ENCODE results near the gene PPCS. TPM values are rescaled to one million over a fixed set of nuclear protein-coding genes. Genes with fewer than 3 reads are reported as not detected.

PPCS gene
- total RNA-seq, 1 experiment from 2014 or later = 56.1 TPM

DNA sequence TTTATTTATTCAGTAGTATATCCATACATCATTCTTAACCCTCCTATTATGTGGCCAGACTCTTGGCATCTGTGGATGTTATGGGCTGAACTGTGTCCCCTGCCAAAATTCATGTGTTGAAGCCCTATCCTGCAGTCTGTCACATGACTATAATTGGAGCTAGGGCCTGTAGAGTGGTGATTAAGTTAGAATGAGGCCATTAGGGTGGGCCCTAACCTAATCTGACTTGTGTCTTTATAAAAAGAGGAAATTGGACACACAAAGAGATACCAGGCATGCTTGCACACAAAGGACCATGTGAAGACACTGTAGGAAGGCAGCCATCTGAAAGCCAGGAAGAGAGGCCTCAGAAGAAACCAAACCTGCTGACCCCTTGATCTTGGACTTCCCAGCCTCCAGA is 7.1 kb upstream of the PPCS start:
- POLR2A ChIA-PET = interaction anchor here (1.5 kb wide), 1 partner anchor 8 kb away, joined by 6 read pairs; no protein-coding TSS in a partner anchor
- no peaks in the 10 kb centered on the region for H3K27me3 Mint-ChIP-seq (ENCODE audit: insufficient read depth, unreplicated experiment)
- no peaks in the 10 kb centered on the region for H3K4me1 Mint-ChIP-seq (ENCODE audit: insufficient read depth, unreplicated experiment)
- TF ChIP-seq CTCF (IDR thresholded peaks at IDR 0.05; ENCODE audit: unreplicated experiment) = no peak
- BruUV-seq (replicated peaks) = no TSS peak
- no peak for DNase-seq (ENCODE audit: unreplicated experiment)
- no peaks in the 10 kb centered on the region for H3K9me3 Mint-ChIP-seq (ENCODE audit: unreplicated experiment)
- H3K36me3 Mint-ChIP-seq (ENCODE audit: insufficient read depth, unreplicated experiment) = no peaks in the 10 kb centered on the region
- CTCF ChIA-PET = interaction anchor here (0.5 kb wide), 1 partner anchor 129 kb away, joined by 3 read pairs; no protein-coding TSS in a partner anchor
- intact Hi-C loops (cut with micrococcal nuclease) = no loop called here
- no peak overlapping the region for H3K27ac Mint-ChIP-seq (ENCODE audit: low read depth, unreplicated experiment)
- H3K4me3 Mint-ChIP-seq (ENCODE audit: unreplicated experiment) = no peak overlapping the region

- Mint-ChIP-seq H3K4me1 (ENCODE audit: insufficient read depth, unreplicated experiment) (no peaks in the 10 kb centered on the region), H3K27me3 (ENCODE audit: insufficient read depth, unreplicated experiment) (no peaks in the 10 kb centered on the region), H3K9me3 (ENCODE audit: unreplicated experiment) (no peaks in the 10 kb centered on the region), H3K27ac (ENCODE audit: low read depth, unreplicated experiment) (no peak overlapping the region), H3K4me3 (ENCODE audit: unreplicated experiment) (no peak overlapping the region), H3K36me3 (ENCODE audit: insufficient read depth, unreplicated experiment) (no peaks in the 10 kb centered on the region)
- no TSS peak for BruUV-seq (replicated peaks)
- intact Hi-C loops (cut with micrococcal nuclease) = no loop called here
- POLR2A ChIA-PET = interaction anchor here (1.2 kb wide), 1 partner anchor 10 kb away, joined by 3 read pairs; no protein-coding TSS in a partner anchor
- no peak for DNase-seq (ENCODE audit: unreplicated experiment)
- TF ChIP-seq CTCF (IDR thresholded peaks at IDR 0.05; ENCODE audit: unreplicated experiment) = no peak
- CTCF ChIA-PET = interaction anchor here (0.6 kb wide), 1 partner anchor 30 kb away, joined by 3 read pairs; no protein-coding TSS in a partner anchor
Observed at GRCh38 chr1:42450061-42450460, 6.3 kb upstream of the PPCS start.

DNA sequence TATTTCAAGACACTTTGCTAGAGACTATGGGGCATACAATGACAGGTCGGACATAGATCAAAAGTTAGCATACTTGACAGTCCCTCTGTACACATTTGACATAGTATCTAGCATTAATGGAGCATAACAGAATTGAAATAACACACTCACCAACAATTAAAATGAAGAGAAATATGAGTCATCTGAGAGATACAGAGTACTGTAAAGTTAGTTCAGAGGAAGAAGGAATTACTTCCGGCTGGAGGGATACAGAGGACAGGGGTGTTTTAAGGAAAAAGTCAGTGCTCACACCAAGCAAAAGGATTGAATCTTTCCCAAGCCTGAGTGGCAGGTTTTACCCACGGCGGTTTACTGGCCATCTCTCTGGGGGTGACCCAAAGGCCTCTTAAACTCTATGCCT is 3.0 kb upstream of the PPCS start:
- Mint-ChIP-seq H3K4me1 (ENCODE audit: insufficient read depth, unreplicated experiment) (no peaks in the 10 kb centered on the region), H3K27me3 (ENCODE audit: insufficient read depth, unreplicated experiment) (no peaks in the 10 kb centered on the region), H3K36me3 (ENCODE audit: insufficient read depth, unreplicated experiment) (peaks cover 8% of the 10 kb centered on the region), H3K27ac (ENCODE audit: low read depth, unreplicated experiment) (no peak overlapping the region), H3K9me3 (ENCODE audit: unreplicated experiment) (no peaks in the 10 kb centered on the region), H3K4me3 (ENCODE audit: unreplicated experiment) (no peak overlapping the region)
- POLR2A ChIA-PET = no interaction called here
- DNase-seq (ENCODE audit: unreplicated experiment) = no peak
- no TSS peak for BruUV-seq (replicated peaks)
- CTCF ChIA-PET = no interaction called here
- no peak for TF ChIP-seq CTCF (IDR thresholded peaks at IDR 0.05; ENCODE audit: unreplicated experiment)
- intact Hi-C loops (cut with micrococcal nuclease) = no loop called here

DNA sequence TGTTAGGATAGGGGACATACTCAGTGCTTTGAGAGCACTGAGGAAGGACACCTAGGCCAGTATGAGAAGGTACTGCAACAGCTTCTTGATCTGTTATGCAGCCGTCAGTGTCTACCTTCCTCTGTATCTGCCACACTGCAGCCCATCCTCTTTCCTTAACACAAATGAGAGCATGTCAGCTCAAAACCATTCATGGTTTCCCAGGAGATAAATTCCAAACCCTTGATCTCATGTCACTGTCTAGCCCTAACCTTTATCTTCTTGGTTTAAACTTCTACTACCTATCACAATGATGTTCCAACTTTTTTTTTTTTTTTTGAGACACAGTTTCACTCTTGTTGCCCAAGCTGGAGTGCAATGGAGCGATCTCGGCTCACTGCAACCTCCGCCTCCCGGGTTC is 1.9 kb upstream of the PPCS start:
- ChIA-PET CTCF (interaction anchor here (0.5 kb wide), 1 partner anchor 216 kb away, joined by 5 read pairs; no protein-coding TSS in a partner anchor), POLR2A (interaction anchor here (1.1 kb wide), 1 partner anchor 118 kb away, joined by 4 read pairs; no protein-coding TSS in a partner anchor)
- no TSS peak for BruUV-seq (replicated peaks)
- Mint-ChIP-seq H3K27me3 (ENCODE audit: insufficient read depth, unreplicated experiment) (no peaks in the 10 kb centered on the region), H3K36me3 (ENCODE audit: insufficient read depth, unreplicated experiment) (peaks cover 19% of the 10 kb centered on the region), H3K27ac (ENCODE audit: low read depth, unreplicated experiment) (no peak overlapping the region), H3K4me1 (ENCODE audit: insufficient read depth, unreplicated experiment) (no peaks in the 10 kb centered on the region), H3K4me3 (ENCODE audit: unreplicated experiment) (no peak overlapping the region), H3K9me3 (ENCODE audit: unreplicated experiment) (no peaks in the 10 kb centered on the region)
- intact Hi-C loops (cut with micrococcal nuclease) = no loop called here
- DNase-seq (ENCODE audit: unreplicated experiment) = no peak
- no peak for TF ChIP-seq CTCF (IDR thresholded peaks at IDR 0.05; ENCODE audit: unreplicated experiment)
